ENCODE data around the gene RTL1.

RTL1 gene

GRCh38 chr14:100872259-100873095, 31.0 kb downstream of the RTL1 start:
- TF ChIP-seq CTCF (IDR thresholded peaks at IDR 0.05; ENCODE audit: insufficient read depth, low read depth, low read length, missing control alignments) = no peak

DNA sequence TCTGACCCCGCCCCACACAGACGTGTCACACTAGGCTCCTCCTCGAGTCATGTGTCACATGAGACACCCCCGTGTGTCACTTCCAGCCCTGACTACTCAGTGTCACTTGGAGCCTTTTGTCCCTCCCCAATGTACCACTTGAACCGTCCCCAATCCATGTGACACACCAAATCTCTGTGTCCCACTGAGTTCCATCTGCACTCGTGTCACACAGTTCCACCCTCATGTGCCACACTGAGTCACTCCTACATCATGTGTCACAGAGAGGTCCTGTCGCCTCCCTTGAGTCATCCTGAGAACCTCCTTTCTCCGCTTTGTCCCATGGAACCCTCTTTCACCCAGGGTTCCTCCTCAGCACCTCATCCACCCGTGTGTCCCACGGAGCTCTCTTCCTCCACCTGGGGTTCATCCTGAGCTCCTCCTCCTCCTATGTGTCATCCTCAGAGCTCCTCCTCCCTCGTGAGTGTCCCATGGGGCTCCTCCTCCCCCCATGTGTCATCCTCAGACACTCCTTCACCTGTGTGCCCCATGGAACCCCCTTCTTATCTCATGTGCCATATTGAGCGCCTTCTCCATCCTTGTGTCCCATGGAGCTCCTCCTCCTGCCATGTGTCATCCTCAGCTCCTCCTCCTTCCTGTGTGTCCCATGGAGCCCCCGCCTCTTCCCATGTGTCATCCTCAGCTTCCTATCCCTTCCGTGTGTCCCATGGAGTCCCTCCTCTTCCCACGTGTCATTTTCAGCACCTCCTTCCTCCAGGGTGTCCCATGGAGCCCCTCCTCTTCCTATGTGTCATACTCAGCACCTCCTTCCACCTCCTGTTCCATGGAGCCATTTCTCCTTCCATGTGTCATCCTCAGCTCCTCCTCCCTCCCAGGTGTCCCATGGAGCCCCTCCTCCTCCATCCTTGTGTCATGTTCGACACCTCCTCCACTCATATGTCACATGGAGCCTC, 32.0 kb downstream of the RTL1 start:
- peak; percentile 58 for DNase-seq (ENCODE audit: low read depth)
- H3K4me3 ChIP-seq (ENCODE audit: low read length) = no peak overlapping the region

More at GRCh38 chr14:100872259-100873095, 31.0 kb downstream of the RTL1 start:
- no peak overlapping the region for H3K4me3 ChIP-seq (ENCODE audit: low read length)
- DNase-seq (ENCODE audit: low read depth) = peak; percentile 30

DNA sequence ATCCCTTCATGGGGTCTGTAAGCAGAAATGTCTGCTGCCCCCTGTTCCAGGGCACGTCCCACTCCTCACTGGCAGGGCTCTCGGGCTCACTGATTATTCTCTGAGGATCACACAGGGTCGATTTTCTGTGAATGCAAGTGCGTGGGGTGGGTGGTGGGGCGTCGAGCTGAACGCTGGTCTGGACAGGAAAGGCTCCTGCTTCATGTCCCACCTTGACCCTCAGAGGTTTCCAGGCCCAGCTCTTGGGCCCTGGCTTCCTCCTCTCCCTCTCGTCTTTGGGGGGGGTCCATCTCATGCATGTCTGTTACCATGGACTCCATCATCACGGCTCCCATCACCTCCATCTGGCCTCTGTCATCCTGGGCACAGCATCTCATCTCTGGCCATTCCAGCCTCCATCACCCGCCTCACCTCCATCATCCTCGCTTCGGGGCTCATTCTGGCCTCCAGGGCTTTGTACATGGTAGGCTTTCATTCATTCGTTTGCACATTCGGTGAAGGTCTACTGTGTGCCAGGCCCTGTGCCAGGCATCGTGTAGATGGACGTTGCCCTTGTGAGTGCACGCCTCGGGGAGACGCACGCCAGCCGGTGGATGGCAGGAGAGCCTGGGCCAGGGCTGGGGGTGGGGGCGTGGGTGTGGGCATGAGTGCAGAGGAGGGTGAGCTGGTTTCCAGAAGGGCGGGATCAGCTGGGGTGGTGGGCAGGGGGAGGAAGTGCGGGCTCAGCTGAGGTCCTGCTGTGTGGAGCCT, 34.7 kb downstream of the RTL1 start:
- no peak for DNase-seq (ENCODE audit: low read depth)
- no peak for TF ChIP-seq CTCF (IDR thresholded peaks at IDR 0.05; ENCODE audit: insufficient read depth, low read depth, low read length, missing control alignments)
- H3K4me3 ChIP-seq (ENCODE audit: low read length) = no peak overlapping the region

More for the DNA sequence above, 32.0 kb downstream of the RTL1 start:
- no peak for TF ChIP-seq CTCF (IDR thresholded peaks at IDR 0.05; ENCODE audit: insufficient read depth, low read depth, low read length, missing control alignments)

- no peak overlapping the region for H3K4me3 ChIP-seq (ENCODE audit: low read length)
- no peak for DNase-seq (ENCODE audit: low read depth)
- no peak for TF ChIP-seq CTCF (IDR thresholded peaks at IDR 0.05; ENCODE audit: insufficient read depth, low read depth, low read length, missing control alignments)
These were observed 35.7 kb downstream of the RTL1 start for GRCh38 chr14:100867631-100868315.

GRCh38 chr14:100866666-100867630, 36.6 kb downstream of the RTL1 start:
- H3K4me3 ChIP-seq (ENCODE audit: low read length) = no peak overlapping the region
- TF ChIP-seq CTCF (IDR thresholded peaks at IDR 0.05; ENCODE audit: insufficient read depth, low read depth, low read length, missing control alignments) = no peak
- DNase-seq (ENCODE audit: low read depth) = no peak
